Transverse colon (tissue), 4 donors: ENCODE measurements around the gene ENPP1. TPM values are rescaled to one million over a fixed set of nuclear protein-coding genes. Genes with fewer than 3 reads are reported as not detected.

ENCODE experiments used
- DNase-seq: peaks from one replicate; pipeline ENCODE4 v3.0.0-alpha.2; 2019
- H3K27ac ChIP-seq, 4 donors: fragments of 200-600 bp; sonication (generic); 2 replicates each; pipeline ENCODE4 v1.5.1; 2016 to 2018; ENCODE audit warnings: inconsistent platforms in 4 of 4
- H3K27me3 ChIP-seq: fragments of 200-600 bp; sonication (generic); 2 replicates; pipeline ENCODE4 v1.5.1; 2017; ENCODE audit warnings: inconsistent platforms
- H3K36me3 ChIP-seq, 4 donors: fragments of 200-600 bp; sonication (generic); 2 replicates each; pipeline ENCODE4 v1.5.1; 2017 to 2019; ENCODE audit warnings: inconsistent platforms in 4 of 4
- H3K4me1 ChIP-seq, 4 donors: fragments of 200-600 bp; sonication (generic); 2 replicates each; pipeline ENCODE4 v1.5.1; 2017 to 2020; ENCODE audit warnings: inconsistent platforms in 4 of 4
- H3K4me3 ChIP-seq, 4 donors: fragments of 200-600 bp; sonication (generic); 1 replicate in 1 of 4; 2 replicates in 3 of 4; pipeline versions ENCODE4 v1.5.1 to v1.6.1; 2017 to 2019; ENCODE audit warnings: inconsistent platforms in 4 of 4
- H3K9me3 ChIP-seq, 2 donors: fragments of 200-600 bp; sonication (generic); 2 replicates each; pipeline ENCODE4 v1.5.1; 2017 to 2019; ENCODE audit warnings: inconsistent platforms in 2 of 2
- EP300 ChIP-seq: sonication (generic); formaldehyde crosslinking; IDR thresholded peaks from one replicate; pipeline ENCODE4 v1.6.1; 2017; ENCODE audit warnings: antibody characterized with exemption, low read depth
- POLR2A ChIP-seq: fragments of 450-650 bp; IDR thresholded peaks from one replicate; pipeline ENCODE4 v1.6.1; 2016; ENCODE audit warnings: antibody characterized with exemption, mild to moderate bottlenecking, moderate library complexity
- POLR2AphosphoS5 ChIP-seq, 3 donors: sonication (generic); formaldehyde crosslinking; IDR thresholded peaks; one replicate each; pipeline ENCODE4 v1.6.1; 2016; ENCODE audit warnings: antibody characterized with exemption in 3 of 3
- WGBS, 2 donors: methylation state at CpG; one replicate each; pipeline ENCODE4 v1.1.5; 2018; ENCODE audit warnings: low coverage in 1 of 2; 5-methylcytosine and 5-hydroxymethylcytosine counted together
- in situ Hi-C, 4 donors: fragments of 200-750 bp; cut with MboI; loops; one replicate each; pipeline versions ENCODE4 v1.15.0 to v1.15.1; 2017; ENCODE audit warnings: low sequenced_read_pairs in 3 of 4, low pct_ligation_motif_present in 1 of 4, low pct_unique_long_range_greater_than_20kb in 1 of 4
- intact Hi-C: fragments of 100-400 bp; cut with DNase I; formaldehyde crosslinking; loops from one replicate; pipeline ENCODE4 v1.15.1; 2023; ENCODE audit warnings: low total_unique reads
- total RNA-seq, 4 donors: library from RNA; depleted of rRNA; stranded (reverse); fragments of >200 nt; gene quantifications; one replicate each; pipeline ENCODE4 v1.1.0, GENCODE V29; 2016
- TF ChIP-seq, protein P1 (sequence below), 5 experiments: fragments of 200-600 bp in 3 of 5; fragments of 450-650 bp in 2 of 5; sonication (generic) in 3 of 5; IDR thresholded peaks; 1 replicate in 2 of 5; 2 replicates in 3 of 5; pipeline ENCODE4 v1.5.1; 2016 to 2017; ENCODE audit warnings: antibody characterized with exemption in 5 of 5, inconsistent platforms in 3 of 5, mild to moderate bottlenecking in 2 of 5, moderate library complexity in 1 of 5

The ENPP1 gene
- total RNA-seq, 4 donors from 2014 or later, result 3.4 to 24.0 (median 22.8) TPM

GRCh38 chr6:131909408-131910218 is 101.8 kb downstream of the ENPP1 start:
- TF ChIP-seq EP300 (no peak), POLR2A (no peak), POLR2AphosphoS5 (IDR thresholded peaks at IDR 0.05) (no peak)
- TF ChIP-seq, protein P1, sequence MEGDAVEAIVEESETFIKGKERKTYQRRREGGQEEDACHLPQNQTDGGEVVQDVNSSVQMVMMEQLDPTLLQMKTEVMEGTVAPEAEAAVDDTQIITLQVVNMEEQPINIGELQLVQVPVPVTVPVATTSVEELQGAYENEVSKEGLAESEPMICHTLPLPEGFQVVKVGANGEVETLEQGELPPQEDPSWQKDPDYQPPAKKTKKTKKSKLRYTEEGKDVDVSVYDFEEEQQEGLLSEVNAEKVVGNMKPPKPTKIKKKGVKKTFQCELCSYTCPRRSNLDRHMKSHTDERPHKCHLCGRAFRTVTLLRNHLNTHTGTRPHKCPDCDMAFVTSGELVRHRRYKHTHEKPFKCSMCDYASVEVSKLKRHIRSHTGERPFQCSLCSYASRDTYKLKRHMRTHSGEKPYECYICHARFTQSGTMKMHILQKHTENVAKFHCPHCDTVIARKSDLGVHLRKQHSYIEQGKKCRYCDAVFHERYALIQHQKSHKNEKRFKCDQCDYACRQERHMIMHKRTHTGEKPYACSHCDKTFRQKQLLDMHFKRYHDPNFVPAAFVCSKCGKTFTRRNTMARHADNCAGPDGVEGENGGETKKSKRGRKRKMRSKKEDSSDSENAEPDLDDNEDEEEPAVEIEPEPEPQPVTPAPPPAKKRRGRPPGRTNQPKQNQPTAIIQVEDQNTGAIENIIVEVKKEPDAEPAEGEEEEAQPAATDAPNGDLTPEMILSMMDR (IDR thresholded peaks at IDR 0.05), result peak; percentile 82 to 94 (median 89)
- Histone ChIP-seq H3K36me3 (no peaks in the 10 kb centered on the region), H3K4me1 (peaks cover 0 to 26% (median 4%) of the 10 kb centered on the region in 4 donors), H3K27me3 (peaks cover 9% of the 10 kb centered on the region), H3K4me3 (no peak overlapping the region), H3K27ac (no peak overlapping the region), H3K9me3 (no peaks in the 10 kb centered on the region)
- intact Hi-C loops, result no loop called here
- peak; percentile 89 for DNase-seq
- in situ Hi-C loops, result loop anchor here (10.0 to 25.0 kb wide), 4 partner anchors 125 to 578 kb away; no protein-coding TSS in a partner anchor
- 57 to 64% methylated on average over 4 of the region's 4 CpGs for WGBS, 2 donors

DNA sequence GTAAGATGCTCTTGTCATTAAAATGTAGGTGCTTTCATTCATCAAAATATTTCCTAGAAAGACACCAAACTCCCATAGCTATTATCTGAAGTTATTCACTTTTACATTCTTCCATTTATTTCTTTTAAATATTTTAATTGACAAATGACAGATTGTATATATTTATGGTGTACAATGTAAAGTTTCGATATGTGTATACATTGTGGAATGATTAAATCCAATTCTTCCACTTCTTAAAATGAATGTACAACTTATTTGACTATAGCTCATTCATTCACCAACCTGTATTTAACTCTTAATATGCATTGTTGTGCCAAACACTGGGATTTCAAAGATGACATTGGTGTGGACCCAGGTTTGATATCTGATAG is 102.4 kb downstream of the ENPP1 start:
- WGBS, 2 donors, result 49 to 62% methylated on average over 1 of the region's 1 CpG

GRCh38 chr6:131910956-131911355 is 103.1 kb downstream of the ENPP1 start:
- Histone ChIP-seq H3K9me3 (no peaks in the 10 kb centered on the region), H3K4me1 (peaks cover 0 to 26% (median 4%) of the 10 kb centered on the region in 4 donors), H3K27ac (no peak overlapping the region), H3K4me3 (no peak overlapping the region), H3K27me3 (peaks cover 9% of the 10 kb centered on the region), H3K36me3 (no peaks in the 10 kb centered on the region)
- DNase-seq, result no peak
- intact Hi-C loops, result no loop called here
- TF ChIP-seq POLR2A (no peak), EP300 (no peak)
- TF ChIP-seq, protein P1 (IDR thresholded peaks at IDR 0.05), result no peak
- in situ Hi-C loops, result loop anchor here (10.0 to 25.0 kb wide), 4 partner anchors 126 to 576 kb away; no protein-coding TSS in a partner anchor
- WGBS, 2 donors, result 40 to 49% methylated on average over 4 of the region's 4 CpGs

More for the DNA sequence above, 102.4 kb downstream of the ENPP1 start:
- Histone ChIP-seq H3K27ac (no peak overlapping the region), H3K9me3 (no peaks in the 10 kb centered on the region), H3K36me3 (no peaks in the 10 kb centered on the region), H3K4me3 (no peak overlapping the region), H3K27me3 (peaks cover 9% of the 10 kb centered on the region), H3K4me1 (peaks cover 0 to 26% (median 4%) of the 10 kb centered on the region in 4 donors)
- TF ChIP-seq EP300, result no peak
- TF ChIP-seq, protein P1 (IDR thresholded peaks at IDR 0.05), result peak in 1 of 5 experiments; percentile 28
- no peak for DNase-seq
- intact Hi-C loops (no loop called here), in situ Hi-C loops (loop anchor here (10.0 to 25.0 kb wide), 4 partner anchors 125 to 577 kb away; no protein-coding TSS in a partner anchor)

DNA sequence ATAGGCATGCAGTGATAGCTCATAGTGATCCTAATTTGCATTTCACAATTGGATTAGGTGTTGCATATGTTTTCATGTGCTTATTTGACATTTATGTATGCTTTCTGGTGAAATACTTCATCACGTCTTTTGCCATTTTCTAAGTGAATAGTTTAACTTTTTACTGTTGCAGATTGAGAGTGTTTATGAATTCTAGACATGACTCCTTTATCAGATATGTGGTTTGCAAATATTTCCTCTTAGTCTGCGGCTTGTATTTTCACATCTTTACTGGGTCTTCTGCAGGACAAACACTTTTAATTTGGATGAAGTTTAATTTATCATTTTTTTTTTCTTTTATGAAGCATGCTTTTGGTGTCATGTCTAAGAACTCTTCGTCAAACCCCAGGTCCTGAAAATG is 104.1 kb downstream of the ENPP1 start:
- no peak for DNase-seq
- Histone ChIP-seq H3K27ac (no peak overlapping the region), H3K4me3 (no peak overlapping the region), H3K9me3 (no peaks in the 10 kb centered on the region), H3K27me3 (peaks cover 9% of the 10 kb centered on the region), H3K36me3 (no peaks in the 10 kb centered on the region), H3K4me1 (peaks cover 0 to 26% (median 4%) of the 10 kb centered on the region in 4 donors)
- intact Hi-C loops (no loop called here), in situ Hi-C loops (loop anchor here (10.0 to 25.0 kb wide), 4 partner anchors 127 to 575 kb away; no protein-coding TSS in a partner anchor)
- TF ChIP-seq POLR2A (no peak), POLR2AphosphoS5 (IDR thresholded peaks at IDR 0.05) (no peak), EP300 (no peak)
- TF ChIP-seq, protein P1 (IDR thresholded peaks at IDR 0.05), result no peak
- 22 to 26% methylated on average over 3 of the region's 3 CpGs for WGBS, 2 donors
